Left colon (tissue), 2 donors: ENCODE data around the gene ITIH4. TPM values are rescaled to one million over a fixed set of nuclear protein-coding genes. Genes with fewer than 3 reads are reported as not detected.

Experiments used
- ATAC-seq: fragments of 200-7000 bp; cut with Tn5 transposase; one replicate; pipeline ENCODE4 v1.9.1; 2020; ENCODE audit warnings: mild to moderate bottlenecking, moderate library complexity
- DNase-seq, 2 donors: peaks; one replicate each; pipeline ENCODE4 v3.0.0-alpha.2; 2020
- intact Hi-C, 2 donors: fragments of 100-400 bp; cut with DNase I in 1 of 2; cut with micrococcal nuclease in 1 of 2; formaldehyde crosslinking; loops; one replicate each; pipeline versions ENCODE4 v1.11.2 to v1.14.0; 2022; cut with DNase I, micrococcal nuclease
- total RNA-seq, 2 donors: library from RNA; stranded (reverse); fragmentation: NEBNext Ultra II Directional; extraction: Animal tissue kit (Norgen Biotek cat#: 25700); gene quantifications; one replicate each; pipeline ENCODE4 v1.2.1, GENCODE V29; 2021
- donor health status: DM: no; HTN: no; CAD: no.
- donor health status: DM: yes; HTN: yes; CAD: no.

ITIH4 gene
- total RNA-seq, 2 donors from 2014 or later: 2.7 to 5.5 TPM

DNA sequence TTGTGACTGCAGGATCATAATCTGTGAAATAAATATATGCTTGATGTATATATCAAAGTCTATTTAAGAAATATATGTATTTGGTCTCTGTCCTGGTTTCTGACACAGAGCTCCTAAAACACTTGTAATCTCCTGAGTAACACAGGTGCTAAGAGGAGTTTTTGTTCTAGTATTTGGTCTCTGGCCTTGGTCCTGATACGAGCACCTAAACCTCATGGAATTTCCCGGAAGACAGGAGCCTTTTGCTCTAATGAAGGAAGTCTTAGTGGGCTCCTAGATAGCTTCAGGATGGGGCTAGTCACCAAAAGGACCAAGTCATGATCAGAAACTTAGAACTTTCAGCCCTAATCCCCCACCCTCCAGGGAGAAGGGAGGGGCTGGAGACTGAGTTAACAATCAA is 23.5 kb upstream of the ITIH4 start:
- intact Hi-C loops: loop anchor here in 1 of 2 donors (10.0 kb wide), 1 partner anchor 81 kb away; no protein-coding TSS in a partner anchor
- DNase-seq: no peak
- ATAC-seq: no peak

GRCh38 chr3:52852419-52852818 is 21.9 kb upstream of the ITIH4 start:
- no peak for DNase-seq
- no peak for ATAC-seq
- intact Hi-C loops: loop anchor here in 1 of 2 donors (10.0 kb wide), 1 partner anchor 82 kb away; no protein-coding TSS in a partner anchor

DNA sequence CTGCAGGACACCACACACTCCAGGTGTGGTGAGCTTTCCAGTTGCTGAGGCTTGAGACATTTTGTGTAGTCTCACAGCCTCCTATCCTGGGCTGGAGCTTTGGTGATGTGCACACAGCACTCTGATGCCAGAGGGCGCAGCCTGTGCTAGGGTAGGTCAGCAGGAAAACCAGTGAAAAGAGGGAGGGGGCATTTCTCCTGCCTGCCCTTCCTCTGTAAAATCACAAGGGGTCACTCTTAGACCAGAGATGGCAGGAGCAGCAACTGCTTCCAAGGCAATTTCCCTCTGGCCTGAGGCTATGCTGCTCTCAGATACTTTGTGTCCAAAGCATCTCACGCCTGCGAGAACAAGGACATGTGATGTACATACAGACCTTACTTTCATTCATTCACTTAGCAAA is 20.9 kb upstream of the ITIH4 start:
- ATAC-seq (peak; percentile 88), DNase-seq (peak in 1 of 2 donors; percentile 16)
- intact Hi-C loops: loop anchor here in 1 of 2 donors (10.0 kb wide), 1 partner anchor 83 kb away; no protein-coding TSS in a partner anchor

- DNase-seq (no peak), ATAC-seq (no peak)
- intact Hi-C loops: loop anchor here in 1 of 2 donors (10.0 kb wide), 1 partner anchor 85 kb away; no protein-coding TSS in a partner anchor
Measured at GRCh38 chr3:52849656-52850055, 19.2 kb upstream of the ITIH4 start.

GRCh38 chr3:52848617-52849016 is 18.1 kb upstream of the ITIH4 start:
- no peak for ATAC-seq
- intact Hi-C loops: no loop called here

DNA sequence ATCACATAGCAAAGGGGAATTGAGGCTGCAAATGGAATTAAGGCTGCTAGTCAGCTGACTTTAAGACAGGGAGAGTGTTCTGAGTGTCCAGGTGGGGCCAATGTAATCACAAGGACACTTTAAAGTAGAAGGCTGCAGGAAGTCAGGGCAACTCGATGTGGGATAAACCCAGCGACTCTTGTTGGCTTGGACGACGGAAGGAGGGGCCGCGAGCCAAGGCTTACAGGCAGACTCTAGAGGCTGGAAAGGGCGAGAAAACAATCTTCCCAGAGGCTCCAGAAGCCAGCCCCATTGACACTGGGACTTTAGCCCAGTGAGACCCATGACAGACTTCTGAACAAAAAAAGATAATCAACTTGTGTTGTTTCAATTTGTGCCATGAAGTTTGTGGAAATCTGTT is 17.3 kb upstream of the ITIH4 start:
- intact Hi-C loops: no loop called here
- ATAC-seq (no peak), DNase-seq (no peak)

More at GRCh38 chr3:52848617-52849016, 18.1 kb upstream of the ITIH4 start:
- DNase-seq: no peak

- ATAC-seq (no peak), DNase-seq (no peak)
- intact Hi-C loops: no loop called here
Measured at GRCh38 chr3:52847241-52847640, 16.8 kb upstream of the ITIH4 start.

DNA sequence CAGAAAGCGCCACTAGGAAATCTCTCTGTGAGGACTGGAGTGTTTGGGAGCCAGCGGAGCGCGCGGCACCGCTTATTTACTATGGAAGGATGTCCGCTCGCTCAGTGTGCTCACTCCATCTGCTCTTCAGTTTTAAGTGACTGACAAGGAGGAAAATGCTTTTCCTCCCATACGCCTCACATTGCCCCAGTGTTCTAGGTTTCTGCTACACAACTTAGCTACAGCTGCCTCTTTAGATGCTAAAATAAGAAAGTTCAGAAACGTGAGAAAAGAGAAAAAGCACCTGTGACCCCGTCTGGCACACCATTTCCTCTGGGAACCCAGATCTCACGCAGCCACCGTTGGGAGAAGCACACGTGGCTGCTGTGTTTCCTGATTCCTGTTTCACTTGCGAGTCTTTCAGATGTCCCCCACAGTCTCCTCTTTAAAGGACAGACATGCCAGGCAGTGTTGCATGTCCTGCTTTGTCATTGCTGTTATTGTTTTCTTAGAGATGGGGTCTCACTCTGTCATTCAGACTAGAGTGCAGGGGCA is 16.0 kb upstream of the ITIH4 start:
- DNase-seq: no peak
- no peak for ATAC-seq
- intact Hi-C loops: no loop called here

DNA sequence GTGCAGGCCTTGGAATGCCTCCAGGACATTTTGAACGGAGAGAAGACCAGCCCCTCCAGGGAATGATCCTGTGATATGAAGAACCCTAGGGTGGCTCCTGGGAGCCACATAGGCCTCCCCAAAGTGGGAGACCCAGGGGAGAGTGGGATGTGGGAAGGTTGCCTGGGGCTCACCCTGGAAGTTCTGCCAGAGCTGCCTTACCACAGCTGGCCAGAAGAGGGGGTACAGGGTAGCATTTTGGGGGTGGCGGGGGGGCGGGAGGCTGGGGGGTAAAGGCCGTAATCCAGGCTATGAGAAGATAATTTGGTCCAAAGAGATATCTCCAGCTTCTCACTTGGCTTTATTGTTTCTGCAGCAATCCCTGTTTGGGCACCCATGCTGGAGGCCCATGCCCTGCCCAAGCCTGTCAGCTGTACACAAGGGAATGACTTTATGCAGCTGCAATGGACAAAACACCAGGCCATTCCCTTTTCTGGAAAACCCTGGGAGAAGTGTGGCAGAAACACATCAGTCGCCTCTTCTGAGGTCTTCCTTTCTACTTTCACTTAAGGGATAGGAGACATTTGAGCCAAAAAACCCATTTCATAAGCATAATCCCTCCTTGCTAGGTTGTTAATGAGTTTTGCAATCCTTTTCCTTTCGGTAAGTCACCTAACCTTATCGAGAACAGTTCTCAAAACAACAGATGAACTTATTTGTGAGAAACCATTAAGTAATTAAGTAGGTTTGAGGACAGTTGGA is 15.4 kb upstream of the ITIH4 start:
- DNase-seq (no peak), ATAC-seq (peak; percentile 42)
- intact Hi-C loops: no loop called here

DNA sequence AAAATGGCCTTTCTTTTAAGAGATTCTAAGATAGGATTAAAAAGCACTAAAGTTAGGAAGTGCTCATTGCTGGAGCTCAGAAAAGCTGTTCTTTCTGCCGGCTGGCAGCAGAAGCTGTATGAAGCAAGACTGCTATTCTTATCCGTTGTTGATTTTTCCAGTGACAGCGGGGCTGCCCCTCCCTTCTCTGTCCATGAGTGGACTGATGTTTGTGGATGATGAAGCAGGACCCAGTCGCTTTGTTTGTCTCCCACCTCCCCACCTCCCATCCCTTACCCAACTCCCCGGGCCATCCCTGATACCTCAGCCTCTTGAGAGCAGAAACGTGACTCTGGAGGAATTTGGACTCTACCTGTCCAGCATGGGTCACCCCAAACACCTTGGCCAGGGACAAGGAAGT is 14.7 kb upstream of the ITIH4 start:
- ATAC-seq: peak; percentile 34
- intact Hi-C loops: no loop called here
- no peak for DNase-seq

GRCh38 chr3:52844290-52844975 is 14.0 kb upstream of the ITIH4 start:
- no peak for ATAC-seq
- intact Hi-C loops: no loop called here

GRCh38 chr3:52843881-52844280 is 13.4 kb upstream of the ITIH4 start:
- DNase-seq (no peak), ATAC-seq (no peak)
- intact Hi-C loops: no loop called here

More at GRCh38 chr3:52844290-52844975, 14.0 kb upstream of the ITIH4 start:
- DNase-seq: no peak

DNA sequence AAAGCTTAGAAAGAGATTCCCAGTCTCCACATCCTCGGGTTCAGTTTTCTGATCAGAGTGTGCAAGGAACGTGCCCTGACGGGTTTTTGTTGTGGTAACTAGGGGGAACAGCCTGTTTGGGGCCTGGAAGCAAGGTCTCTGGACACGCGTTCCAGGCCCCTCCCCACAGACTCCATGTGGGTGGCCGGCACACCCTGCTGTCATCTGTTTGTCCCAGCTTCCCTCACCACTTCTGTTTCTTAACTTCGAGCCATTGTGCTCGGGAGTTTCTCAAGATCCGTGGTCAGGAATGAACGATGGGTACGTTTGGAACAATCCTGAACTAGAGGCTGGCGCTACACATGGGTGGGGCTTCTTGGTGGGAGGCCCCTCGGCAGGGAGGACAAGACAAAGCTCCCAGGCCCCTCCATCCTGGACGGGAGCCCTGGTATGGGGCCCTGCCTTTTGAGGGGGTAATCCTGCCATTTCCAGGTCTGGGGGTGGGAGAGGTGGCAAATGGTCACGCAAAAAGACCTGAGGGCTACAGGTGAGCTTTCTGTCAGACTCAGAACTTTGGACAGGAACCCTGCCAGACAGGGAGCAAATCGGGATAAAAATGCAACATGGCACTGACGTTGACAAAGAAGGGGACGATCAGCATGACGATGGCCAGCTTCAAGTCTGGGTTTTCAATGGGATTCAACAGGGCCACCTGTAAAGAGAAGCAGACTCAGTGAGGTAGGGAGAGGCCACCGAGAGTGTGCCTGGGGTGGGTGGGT is 12.8 kb upstream of the ITIH4 start:
- ATAC-seq (no peak), DNase-seq (no peak)
- intact Hi-C loops: no loop called here

DNA sequence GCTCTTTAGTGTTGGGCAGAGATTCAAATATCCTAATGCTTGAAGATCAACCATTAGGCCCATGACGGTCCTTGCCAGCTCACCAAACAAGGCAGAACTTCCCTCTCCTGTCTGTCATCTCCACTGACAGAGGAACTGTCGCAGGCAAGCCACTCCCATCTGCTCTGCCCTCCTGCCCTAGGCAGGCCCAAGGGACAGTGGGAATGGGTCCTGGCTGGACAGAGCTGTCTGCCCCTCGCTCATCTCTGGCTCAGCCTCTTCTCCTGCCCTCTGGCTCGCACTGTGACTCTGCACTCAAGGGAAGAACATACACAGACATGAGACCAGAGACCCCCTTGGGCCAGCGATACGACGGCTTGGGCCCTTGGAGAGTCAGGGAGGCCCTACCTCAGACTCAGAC is 12.0 kb upstream of the ITIH4 start:
- ATAC-seq (no peak), DNase-seq (no peak)
- intact Hi-C loops: no loop called here

DNA sequence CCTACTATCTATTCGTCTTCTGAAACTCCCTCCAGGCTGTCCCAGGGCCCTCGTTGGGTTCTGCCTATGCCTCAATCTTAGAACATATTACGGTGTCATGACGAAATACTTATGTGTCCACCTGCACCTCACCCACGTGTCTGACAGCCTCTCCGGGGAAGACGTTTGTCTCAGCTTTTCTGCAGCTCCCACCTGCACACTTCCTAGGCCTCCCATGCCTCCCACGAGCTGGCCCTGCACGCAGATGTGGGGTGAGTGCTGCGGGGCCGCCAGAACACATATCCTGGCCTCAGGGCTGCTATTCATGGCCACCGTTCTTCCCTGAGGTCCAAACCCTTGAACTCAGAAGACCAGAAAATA is 11.5 kb upstream of the ITIH4 start:
- DNase-seq (no peak), ATAC-seq (no peak)
- intact Hi-C loops: no loop called here

DNA sequence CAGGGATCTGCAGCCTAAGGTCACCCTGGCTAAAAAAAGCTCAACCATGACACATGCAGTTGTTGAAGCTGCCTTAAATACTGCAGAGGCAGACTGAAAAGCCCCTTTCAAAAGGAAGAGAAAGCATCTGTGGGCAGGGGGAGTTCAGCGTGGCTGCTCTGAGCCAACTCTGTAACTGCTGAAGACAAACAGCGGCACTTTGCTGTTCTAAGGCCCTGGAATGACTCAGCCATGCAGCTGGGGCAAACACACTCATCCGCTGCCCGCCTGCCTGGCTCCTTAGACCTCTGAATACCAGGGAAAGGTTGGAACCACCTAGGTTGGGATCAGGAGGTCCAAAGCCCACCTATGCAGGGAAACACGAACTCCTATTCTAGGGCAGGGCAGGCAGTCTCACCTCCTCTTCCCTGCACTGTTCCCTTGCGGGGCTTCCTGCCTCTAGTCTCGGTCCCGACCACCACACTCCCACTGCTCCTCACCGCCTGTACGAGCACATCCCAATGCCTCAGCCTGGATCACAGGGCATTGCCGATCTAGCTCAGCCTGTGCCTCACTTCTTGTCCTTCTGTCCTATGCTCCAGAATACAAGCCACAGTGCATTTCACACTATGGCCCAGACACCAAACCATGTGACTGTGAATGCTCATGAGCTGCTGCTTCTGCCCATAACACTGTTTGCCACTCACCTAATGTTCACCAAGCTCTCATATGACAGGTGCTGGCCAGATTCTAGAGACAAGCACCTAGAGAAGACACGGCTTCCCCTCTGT is 10.9 kb upstream of the ITIH4 start:
- DNase-seq (no peak), ATAC-seq (no peak)
- intact Hi-C loops: no loop called here

DNA sequence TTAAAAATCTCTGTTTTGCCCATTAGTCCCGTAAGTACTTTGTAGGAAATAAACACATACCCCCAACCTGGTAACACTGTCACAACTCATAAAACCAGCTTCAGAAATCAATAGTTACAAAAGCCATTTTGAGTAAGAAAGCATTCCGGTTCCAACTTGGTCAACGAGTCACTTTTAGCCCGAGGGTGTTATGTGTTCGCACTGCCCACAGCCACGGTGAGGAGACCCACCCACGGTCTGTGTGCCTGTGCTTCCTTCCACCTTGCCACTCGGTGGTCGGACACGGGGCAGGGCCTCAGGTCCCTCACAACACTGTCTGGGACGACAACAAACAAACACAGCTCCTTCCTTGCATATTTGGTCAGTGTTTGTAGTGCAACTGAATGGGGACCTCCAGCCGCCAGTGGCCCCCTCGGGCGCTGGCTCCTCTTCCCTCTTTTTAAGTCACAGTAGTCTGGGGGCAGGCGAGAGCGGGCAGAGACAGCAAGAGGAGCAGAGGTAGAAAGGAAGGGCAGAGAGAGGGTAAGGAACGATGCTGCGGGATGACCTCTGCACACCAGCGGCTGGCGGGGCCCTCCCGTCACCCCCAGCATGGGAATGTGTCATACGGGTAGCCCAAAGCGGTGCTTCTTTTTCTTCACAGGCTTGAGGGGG is 9.5 kb upstream of the ITIH4 start:
- no peak for DNase-seq
- no peak for ATAC-seq
- intact Hi-C loops: no loop called here

DNA sequence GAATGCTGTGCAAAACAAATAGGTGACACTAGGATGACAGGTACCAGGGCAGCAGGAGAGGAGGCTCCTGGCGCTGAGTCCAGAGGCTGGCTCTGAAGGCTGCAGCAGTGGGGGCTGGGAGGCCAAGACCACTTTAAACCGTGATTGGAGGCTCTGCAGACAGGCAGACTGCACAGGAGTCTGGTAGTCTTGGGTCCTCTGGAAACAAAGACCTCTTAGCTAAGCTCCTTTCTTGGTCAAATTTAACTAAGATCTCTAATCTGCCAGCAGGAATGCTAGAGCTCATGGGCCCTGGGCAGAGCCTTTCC is 8.8 kb upstream of the ITIH4 start:
- no peak for DNase-seq
- intact Hi-C loops: no loop called here

More for the DNA sequence above, 8.8 kb upstream of the ITIH4 start:
- no peak for ATAC-seq
